ENCODE measurements around the gene NKAIN2. TPM values are rescaled to one million over a fixed set of nuclear protein-coding genes. Genes with fewer than 3 reads are reported as not detected.

The NKAIN2 gene
- total and polyA plus RNA-seq, 2 donors (not counting 3 experiments of a cell fraction or from before 2014, with no cell fraction given): 0.03 TPM; not detected in 1

DNA sequence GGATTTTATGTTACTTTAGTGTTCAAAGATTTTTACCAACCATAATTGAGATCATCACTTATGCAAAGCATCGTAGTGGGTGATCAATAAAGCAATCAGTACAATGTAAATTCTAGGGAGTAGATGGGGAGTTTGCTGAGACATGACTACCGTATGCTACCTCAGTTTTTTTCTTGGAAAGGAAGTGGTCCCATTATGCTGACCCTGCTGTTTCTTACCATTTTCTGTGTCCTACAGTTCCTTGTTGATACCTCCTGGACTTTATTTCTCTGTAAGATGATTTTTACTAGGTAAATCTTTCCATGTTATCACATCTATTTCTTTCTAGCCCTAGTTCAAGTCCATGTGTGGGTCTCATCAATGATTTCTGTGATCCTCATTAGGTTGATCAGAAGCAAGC lies 19.3 kb upstream of the NKAIN2 start:
- dilution Hi-C loops (cut with MboI; ENCODE audit: extremely low pct_ligation_motif_present, low sequenced_read_pairs): no loop called here

More for the DNA sequence above, 19.3 kb upstream of the NKAIN2 start:
- Histone ChIP-seq H3K9ac (replicated peaks; ENCODE audit: extremely low read depth, insufficient read depth, low read length) (no peak overlapping the region), H3K4me3 (replicated peaks in 1 of 3; ENCODE audit: insufficient read depth in 1 of 3, low read depth in 1 of 3, low read length in 3 of 3) (no peak overlapping the region), H3K4me2 (ENCODE audit: insufficient read depth, low read length) (no peak overlapping the region), H3K9me3 (replicated peaks; ENCODE audit: control insufficient read depth, insufficient read depth, low read length) (no peaks in the 10 kb centered on the region), H3K36me3 (ENCODE audit: control insufficient read depth in 2 of 2, extremely low read depth in 1 of 2, insufficient read depth in 2 of 2, low read length in 2 of 2) (no peaks in the 10 kb centered on the region), H3K79me2 (ENCODE audit: control insufficient read depth, insufficient read depth, low read length) (no peaks in the 10 kb centered on the region), H3K27ac (ENCODE audit: insufficient read depth, low read depth, low read length) (no peak overlapping the region), H2AFZ (ENCODE audit: low read depth, low read length) (no peak overlapping the region), H3K27me3 (ENCODE audit: control insufficient read depth in 2 of 2, insufficient read depth in 2 of 2, low read length in 2 of 2) (peaks cover 0 to 3% of the 10 kb centered on the region in 2 experiments), H4K20me1 (replicated peaks; ENCODE audit: control insufficient read depth, extremely low read depth, insufficient read depth, low read length) (no peaks in the 10 kb centered on the region), H3K9me1 (replicated peaks; ENCODE audit: control insufficient read depth, extremely low read depth, insufficient read depth, low read length) (no peaks in the 10 kb centered on the region), H3K4me1 (ENCODE audit: control insufficient read depth, extremely low read depth, insufficient read depth, low read length) (no peaks in the 10 kb centered on the region)
- POLR2A ChIA-PET: no interaction called here
- CTCF ChIA-PET: interaction anchor here (1.9 kb wide), 1 partner anchor 18 kb away, joined by 6 read pairs; no protein-coding TSS in a partner anchor
- DNase-seq (ENCODE audit: low read depth, low spot score): no peak
- intact Hi-C loops (cut with micrococcal nuclease): no loop called here
- no TSS peak for BruUV-seq (replicated peaks)
- TF ChIP-seq, protein P1, sequence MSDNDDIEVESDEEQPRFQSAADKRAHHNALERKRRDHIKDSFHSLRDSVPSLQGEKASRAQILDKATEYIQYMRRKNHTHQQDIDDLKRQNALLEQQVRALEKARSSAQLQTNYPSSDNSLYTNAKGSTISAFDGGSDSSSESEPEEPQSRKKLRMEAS (IDR thresholded peaks at IDR 0.05; ENCODE audit: insufficient read depth, insufficient read length): no peak
- TF ChIP-seq POLR2A (IDR thresholded peaks at IDR 0.05; ENCODE audit: low read depth, low read length): no peak
- TF ChIP-seq JUN (IDR thresholded peaks at IDR 0.05; ENCODE audit: borderline replicate concordance, insufficient read depth, insufficient read length, low read depth): no peak
- no peak for TF ChIP-seq MYC (IDR thresholded peaks at IDR 0.05; ENCODE audit: low read depth, low read length)
- TF ChIP-seq FOS (IDR thresholded peaks at IDR 0.05; ENCODE audit: borderline replicate concordance, insufficient read depth, low read length): no peak
- TF ChIP-seq POLR2AphosphoS5 (IDR thresholded peaks at IDR 0.05; ENCODE audit: insufficient read depth, low read depth, low read length): no peak
- TF ChIP-seq GATA2 (IDR thresholded peaks at IDR 0.05; ENCODE audit: insufficient read depth, insufficient read length, low read depth, low read length): no peak
- TF ChIP-seq, protein P2, sequence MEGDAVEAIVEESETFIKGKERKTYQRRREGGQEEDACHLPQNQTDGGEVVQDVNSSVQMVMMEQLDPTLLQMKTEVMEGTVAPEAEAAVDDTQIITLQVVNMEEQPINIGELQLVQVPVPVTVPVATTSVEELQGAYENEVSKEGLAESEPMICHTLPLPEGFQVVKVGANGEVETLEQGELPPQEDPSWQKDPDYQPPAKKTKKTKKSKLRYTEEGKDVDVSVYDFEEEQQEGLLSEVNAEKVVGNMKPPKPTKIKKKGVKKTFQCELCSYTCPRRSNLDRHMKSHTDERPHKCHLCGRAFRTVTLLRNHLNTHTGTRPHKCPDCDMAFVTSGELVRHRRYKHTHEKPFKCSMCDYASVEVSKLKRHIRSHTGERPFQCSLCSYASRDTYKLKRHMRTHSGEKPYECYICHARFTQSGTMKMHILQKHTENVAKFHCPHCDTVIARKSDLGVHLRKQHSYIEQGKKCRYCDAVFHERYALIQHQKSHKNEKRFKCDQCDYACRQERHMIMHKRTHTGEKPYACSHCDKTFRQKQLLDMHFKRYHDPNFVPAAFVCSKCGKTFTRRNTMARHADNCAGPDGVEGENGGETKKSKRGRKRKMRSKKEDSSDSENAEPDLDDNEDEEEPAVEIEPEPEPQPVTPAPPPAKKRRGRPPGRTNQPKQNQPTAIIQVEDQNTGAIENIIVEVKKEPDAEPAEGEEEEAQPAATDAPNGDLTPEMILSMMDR (IDR thresholded peaks at IDR 0.05; ENCODE audit: extremely low read depth in 1 of 2, insufficient read depth in 1 of 2, low read depth in 1 of 2, low read length in 2 of 2): no peak
- no peak for TF ChIP-seq EZH2 (IDR thresholded peaks at IDR 0.05; ENCODE audit: borderline replicate concordance, low read depth, low read length, severe bottlenecking)
- no peak for FAIRE-seq
